DMS 273 (cell line): ENCODE results near the gene LMO7.

Experiments
- DNase-seq: peaks from one replicate; lab custom pipeline; 2025; ENCODE audit not compliant: unreplicated experiment; lab: John Stamatoyannopoulos, UW

Gene LMO7

DNA sequence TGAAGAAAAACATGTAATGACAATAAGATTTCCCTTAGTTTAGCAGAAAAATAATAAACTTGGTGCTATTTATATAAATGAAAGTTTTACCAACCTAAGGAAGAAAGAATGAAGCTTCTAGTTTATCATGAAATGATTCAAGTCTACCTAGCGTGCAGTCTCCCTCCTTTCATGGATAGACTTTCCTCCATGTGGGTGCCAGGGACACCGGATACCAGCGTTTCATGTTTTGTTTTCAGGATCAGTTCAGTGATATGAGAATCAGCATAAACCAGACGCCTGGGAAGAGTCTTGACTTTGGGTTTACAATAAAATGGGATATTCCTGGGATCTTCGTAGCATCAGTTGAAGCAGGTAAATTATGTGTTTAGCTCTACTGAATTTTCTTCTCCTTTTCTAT is 196.7 kb downstream of the LMO7 start:
- DNase-seq: no peak

DNA sequence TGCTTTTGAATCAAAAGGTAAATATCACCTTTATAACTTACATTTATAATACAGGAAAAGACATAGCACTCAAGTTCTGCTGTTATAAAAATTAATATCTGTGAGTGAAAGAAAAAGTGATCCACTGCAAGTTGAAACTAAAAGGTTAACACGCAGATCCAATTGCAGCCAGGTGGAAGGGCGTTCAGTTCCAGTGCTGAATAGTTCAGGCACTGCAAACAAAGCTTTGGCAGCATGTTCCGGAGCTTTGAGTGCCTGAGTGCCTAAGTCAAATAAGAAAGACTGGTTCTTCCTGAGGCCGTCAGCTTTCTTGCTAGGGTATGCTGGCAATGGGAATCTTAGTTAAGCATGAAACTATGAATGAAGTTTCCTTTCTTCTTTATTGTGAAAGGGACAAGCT is 200.3 kb downstream of the LMO7 start:
- DNase-seq: no peak

- DNase-seq: no peak
These were observed 202.4 kb downstream of the LMO7 start for GRCh38 chr13:75838366-75839005.

DNA sequence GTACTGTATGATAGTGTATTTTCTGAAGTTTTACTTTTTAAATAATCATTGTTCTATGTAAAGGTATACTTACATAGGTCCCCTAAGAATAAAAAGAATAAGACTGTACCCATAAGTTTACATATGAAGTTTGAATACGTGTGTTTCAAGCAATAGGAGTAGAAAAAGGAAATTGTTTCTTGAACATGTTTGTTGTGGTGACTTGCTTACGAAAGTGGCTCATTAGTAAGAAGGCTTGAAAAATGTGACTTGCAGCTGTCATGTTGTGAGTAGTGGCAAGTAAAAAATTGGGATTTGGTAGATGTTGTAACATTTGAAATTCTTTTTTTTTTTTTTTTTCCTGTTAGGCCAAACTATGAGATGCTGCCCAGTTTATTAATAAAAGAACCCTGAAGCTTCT is 203.3 kb downstream of the LMO7 start:
- DNase-seq: no peak

DNA sequence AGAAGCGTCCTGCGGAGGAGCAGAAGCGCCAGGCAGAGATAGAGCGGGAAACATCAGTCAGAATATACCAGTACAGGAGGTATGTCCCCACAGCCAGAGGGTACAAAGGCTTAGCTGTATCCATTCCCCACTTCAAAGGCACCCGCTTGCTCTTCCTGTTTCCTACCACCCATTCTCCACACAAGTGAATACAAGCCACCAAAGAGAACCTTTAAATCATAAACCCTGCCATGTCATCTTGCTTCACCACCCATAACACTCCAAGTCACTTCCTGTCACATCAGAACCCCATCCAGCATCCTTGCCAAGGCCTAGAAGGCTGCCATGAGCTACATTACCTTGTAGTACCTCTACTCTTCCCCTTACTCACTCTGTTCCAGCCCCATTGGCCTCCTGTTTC is 205.8 kb downstream of the LMO7 start:
- no peak for DNase-seq

DNA sequence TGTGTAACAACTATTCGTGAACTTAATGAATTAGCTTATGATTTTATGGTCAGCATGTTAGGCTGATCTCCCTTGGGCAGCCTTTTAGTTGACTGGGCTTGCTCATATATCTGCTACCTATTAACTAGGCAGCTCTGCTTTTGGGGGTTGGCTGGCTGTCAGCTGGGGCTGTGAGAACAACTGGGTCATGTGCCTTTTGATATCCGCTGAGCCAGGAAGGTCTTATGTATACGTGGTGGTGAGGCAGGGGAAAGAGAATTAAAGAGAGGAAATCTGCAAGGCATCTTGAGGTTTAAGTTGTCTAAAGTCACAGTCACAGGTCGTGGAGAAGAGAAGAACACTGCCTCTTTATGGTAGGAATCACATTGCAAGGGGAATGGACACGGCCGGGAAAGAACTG is 206.9 kb downstream of the LMO7 start:
- DNase-seq: no peak

DNA sequence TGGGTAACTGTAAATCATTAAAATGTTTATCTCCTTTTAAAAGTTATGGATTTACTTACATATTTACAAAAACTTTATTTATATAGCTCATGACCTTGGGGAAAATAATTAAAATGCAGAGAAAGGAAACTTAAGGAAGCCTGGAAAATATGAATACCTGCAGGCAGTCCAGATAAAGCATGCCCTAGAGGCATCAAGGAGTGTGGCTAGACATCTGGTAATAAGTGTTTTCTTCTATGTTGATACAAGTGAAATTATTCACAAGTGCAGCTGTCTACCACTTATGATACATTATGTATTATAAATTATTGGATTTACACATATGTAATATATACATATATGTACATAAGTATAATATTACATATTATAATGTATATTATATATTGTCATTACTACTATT is 207.9 kb downstream of the LMO7 start:
- DNase-seq: no peak

GRCh38 chr13:75847588-75847987 is 211.5 kb downstream of the LMO7 start:
- no peak for DNase-seq

DNA sequence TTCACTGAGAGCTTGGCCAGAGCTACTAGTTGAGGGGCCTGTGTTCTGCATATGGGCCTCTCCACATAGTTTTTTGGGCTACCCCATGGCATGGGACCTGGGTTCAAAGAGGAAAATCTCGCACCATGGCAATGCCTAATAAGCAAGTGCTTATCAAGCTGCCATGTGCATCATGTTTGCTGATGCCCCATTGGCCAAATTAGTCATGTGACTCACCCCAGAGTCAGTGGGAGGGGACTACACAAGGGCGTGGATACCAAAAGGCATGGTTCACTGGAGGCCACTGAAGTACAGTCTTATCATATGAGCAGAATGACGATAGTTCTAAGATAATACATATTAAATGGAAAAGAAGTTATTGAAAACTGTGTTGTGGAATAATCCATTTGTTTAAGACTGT is 214.8 kb downstream of the LMO7 start:
- no peak for DNase-seq

DNA sequence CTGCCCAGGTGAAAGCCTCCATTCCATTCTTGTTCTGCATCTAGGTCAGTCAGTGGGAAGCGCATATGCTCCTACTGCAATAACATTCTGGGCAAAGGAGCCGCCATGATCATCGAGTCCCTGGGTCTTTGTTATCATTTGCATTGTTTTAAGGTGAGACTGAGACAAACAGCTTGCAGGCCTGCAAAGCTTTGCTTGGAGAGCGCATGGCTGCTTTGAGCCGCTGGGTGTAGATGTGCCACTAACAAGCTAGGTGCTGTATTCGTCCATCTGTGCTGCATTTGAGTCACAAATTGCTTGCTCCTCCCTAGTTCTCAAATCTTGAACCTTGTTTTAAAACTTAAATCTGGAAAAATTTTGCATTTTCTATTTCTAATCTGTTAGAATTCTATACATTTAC is 219.1 kb downstream of the LMO7 start:
- DNase-seq: no peak

DNA sequence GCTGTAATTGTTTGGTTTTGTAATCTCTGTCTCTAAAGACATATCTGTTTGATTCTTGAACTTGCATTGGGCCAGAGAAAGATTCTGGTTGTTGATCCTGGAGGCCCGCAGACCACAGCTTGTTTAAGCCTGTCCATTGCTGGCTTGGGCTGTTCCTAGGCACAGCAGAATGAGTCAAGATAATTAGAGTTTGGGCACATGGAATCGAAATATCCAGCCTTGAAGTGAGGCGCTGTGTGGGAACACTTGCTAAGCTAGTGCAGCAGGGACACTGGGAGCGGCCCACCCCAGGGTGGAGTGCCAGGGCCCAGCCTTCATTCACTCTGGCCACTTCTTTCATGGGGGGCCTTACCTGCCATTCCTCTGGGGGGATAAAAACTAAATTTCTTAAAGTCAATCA is 219.7 kb downstream of the LMO7 start:
- no peak for DNase-seq

DNA sequence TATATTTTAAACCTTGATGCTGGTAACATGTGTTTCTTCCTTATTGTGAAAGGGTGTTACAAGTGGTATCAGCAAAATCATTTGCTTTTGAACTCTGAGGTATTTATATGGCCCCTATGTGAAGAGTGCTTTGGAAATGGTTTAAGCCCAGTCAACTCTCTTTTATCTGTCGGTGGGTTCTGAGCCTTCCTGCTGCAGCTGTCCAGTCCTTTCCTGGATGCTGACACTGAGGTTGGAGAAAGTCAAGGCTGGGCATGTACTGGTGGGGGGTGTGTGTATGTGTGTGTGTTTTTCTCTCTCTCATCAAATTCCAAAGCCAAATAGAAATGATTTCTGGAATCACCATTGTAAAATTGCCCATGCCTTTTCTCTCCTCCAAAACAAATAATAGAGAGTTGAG is 221.2 kb downstream of the LMO7 start:
- DNase-seq: no peak

DNA sequence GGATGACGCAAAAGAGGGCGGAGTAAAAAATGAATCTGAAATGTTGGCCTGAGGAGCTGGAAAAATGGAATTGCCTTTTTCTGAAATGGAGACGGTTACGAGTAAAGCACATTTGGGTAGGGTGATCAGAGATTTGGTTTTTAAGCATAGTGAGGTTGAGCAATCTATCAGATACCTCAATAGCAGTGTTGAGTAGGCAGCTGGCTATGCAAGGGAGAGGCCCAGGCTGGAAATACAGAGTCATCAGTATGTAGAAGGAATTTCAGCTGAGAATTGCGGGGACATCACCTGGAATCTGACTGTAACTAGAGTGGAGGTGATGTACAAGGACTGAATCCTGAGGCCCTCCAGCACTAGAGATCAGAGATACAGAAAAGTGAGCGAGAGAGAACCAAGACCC is 224.8 kb downstream of the LMO7 start:
- DNase-seq: no peak

DNA sequence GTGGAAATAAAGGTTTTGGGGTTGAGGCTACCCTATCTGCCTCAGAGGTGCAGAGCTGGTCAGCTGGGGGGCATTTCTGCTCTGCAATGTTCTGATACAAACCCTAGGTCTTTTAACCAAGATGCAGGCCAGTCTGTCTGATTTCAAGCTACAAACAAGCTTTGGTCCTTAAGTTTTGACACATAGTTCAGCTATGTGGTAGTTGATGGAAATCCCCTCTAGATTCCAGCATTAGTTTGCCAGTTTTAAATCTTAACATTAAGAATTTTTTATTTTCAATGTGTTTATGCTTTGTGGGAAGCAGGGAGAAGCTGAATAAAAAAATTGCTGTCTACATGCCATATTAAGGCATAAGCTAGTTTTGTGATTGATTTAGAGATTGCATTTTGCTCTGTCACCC is 225.7 kb downstream of the LMO7 start:
- DNase-seq: no peak

DNA sequence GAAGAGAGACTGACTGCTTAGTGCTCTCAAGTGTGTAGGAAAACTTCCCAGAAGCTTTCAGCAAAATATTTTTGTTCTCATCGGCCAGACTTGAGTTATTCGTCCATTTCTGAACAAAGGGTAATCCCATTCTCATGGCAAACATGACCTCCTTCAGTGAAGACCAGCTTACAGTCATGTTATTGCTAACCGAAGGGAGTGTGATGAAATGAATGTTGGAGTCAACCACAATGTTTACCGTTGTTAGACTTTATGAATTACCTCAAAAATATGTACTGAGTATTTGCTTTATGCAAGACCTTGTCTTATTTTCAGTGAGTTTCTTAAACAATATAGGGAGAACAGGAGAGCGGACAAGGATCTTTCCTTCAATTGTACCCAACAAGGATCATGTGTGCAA is 228.6 kb downstream of the LMO7 start:
- no peak for DNase-seq

- DNase-seq: no peak
These were observed 231.4 kb downstream of the LMO7 start for GRCh38 chr13:75867379-75868117.

DNA sequence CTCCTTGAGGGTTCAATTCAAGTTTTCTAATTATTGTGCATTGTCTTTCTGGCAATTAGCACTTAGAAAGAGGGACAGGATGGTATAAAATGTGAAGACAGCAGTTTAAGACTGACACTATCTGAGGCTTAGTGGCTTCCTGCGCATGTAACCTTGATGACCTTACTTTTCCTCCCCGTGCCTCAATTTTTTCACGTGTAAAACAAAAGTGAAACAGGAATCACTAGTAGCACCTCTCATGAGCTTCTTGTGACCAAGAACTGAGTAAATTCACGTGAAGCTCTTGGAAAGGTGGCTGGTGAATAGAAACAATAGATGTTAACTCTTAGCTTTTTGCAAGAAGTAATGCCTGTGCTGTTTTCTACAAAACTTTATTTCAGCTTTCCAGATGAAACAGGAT is 233.9 kb downstream of the LMO7 start:
- DNase-seq: no peak

DNA sequence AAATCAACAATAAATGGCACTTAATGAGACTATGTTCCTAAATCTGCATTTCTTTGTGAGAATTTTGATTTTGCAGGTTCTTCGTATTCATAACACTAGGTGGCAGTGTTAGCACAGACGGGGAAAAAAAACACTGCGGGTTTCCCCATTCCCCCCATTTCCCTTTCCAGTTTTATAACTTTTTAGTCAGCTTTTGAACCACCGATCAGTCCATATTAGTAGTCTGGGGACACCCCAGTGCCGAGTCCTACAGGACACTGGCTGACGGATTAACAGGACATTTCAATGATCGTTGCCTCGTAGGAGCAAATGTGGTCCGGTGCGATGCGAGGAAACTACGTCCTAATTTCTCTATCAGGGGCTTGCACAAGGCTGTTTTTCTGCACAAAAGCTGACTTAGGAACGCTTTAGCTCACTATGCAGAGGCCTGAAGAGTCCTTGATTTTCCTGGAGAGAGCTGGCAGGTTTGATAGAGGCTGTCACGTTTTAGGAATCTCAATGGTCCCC is 234.3 kb downstream of the LMO7 start:
- peak; percentile 43 for DNase-seq

GRCh38 chr13:75871059-75871458 is 234.9 kb downstream of the LMO7 start:
- no peak for DNase-seq

DNA sequence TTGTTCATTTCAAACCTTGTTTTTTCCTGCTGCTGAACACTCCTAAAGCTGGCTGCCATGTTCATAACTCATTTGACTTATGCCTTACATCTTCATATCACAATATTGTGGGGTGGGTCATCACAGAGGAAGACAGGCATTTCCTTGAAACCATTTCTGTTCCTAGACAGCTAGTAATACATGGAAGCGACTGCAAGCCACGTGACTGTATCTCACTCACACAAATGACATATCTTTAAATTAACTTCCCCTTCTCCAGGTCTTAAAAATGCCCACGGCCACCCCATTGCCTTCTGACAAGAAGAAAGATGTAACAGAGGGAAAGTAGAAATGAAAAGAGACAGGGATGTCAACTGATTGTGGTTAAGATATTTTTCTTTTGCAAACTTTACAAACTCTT is 236.8 kb downstream of the LMO7 start:
- no peak for DNase-seq

DNA sequence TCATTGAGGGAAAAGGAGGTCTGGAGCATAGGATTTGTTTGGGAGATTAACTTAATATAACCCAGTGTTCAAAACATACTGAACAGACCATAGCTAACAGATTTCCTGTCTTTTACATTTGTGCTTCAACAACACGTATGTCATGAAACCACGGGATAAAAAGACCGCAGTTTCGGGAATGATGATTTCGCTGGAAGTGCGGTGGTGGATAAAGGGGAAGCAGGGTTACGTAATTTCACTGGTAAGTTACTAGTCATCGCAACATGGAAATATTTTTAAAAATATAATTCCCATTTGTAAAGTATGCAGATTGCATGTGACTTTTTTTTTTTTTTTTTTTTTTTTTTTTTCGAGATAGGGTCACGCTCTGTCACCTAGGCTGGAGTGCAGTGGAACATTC is 237.4 kb downstream of the LMO7 start:
- no peak for DNase-seq

GRCh38 chr13:75875450-75875849 is 239.3 kb downstream of the LMO7 start:
- DNase-seq: no peak
